Measurements from ENCODE around the gene WRAP73.
"Not testable (repeated sequence)": the region's sequence is repeated elsewhere in the genome, so short reads cannot be mapped to it uniquely, and the experiment has no call there.

The WRAP73 gene

GRCh38 chr1:3585353-3585868 is 64.5 kb downstream of the WRAP73 start:
- H3K27me3 ChIP-seq (ENCODE audit: control insufficient read depth in 1 of 2, insufficient read depth in 1 of 2, low read length in 2 of 2) = peaks cover 13 to 40% of the 10 kb centered on the region in 2 experiments
- not testable (repeated sequence) for H3K4me1 ChIP-seq (ENCODE audit: control insufficient read depth, insufficient read depth, low read depth, low read length); H3K23ac ChIP-seq (ENCODE audit: low read length in 2 of 2); H3K4ac ChIP-seq (ENCODE audit: low read depth in 1 of 2, low read length in 2 of 2); H2AK5ac ChIP-seq (ENCODE audit: low read length, severe bottlenecking); H3K79me1 ChIP-seq (replicated peaks; ENCODE audit: low read length, poor library complexity, severe bottlenecking); H2BK12ac ChIP-seq (ENCODE audit: low read length in 2 of 2); H3K4me3 ChIP-seq (ENCODE audit: insufficient read depth in 1 of 2, low read depth in 1 of 2, low read length in 2 of 2); H3K36me3 ChIP-seq (ENCODE audit: control insufficient read depth in 1 of 2, insufficient read depth in 2 of 2, low read depth in 1 of 2, low read length in 2 of 2); H3K14ac ChIP-seq (ENCODE audit: low read length in 2 of 2); H3K9ac ChIP-seq (ENCODE audit: low read length); H4K91ac ChIP-seq (ENCODE audit: low read length); H2BK5ac ChIP-seq (ENCODE audit: low read depth, low read length, poor library complexity, severe bottlenecking); H3K18ac ChIP-seq (ENCODE audit: low read depth in 1 of 2, low read length in 2 of 2); H2BK120ac ChIP-seq (ENCODE audit: low read depth, low read length); DNase-seq; H3K4me2 ChIP-seq (ENCODE audit: low read length, poor library complexity, severe bottlenecking); H2AFZ ChIP-seq (ENCODE audit: low read depth, low read length); H3K27ac ChIP-seq (ENCODE audit: low read length, poor library complexity, severe bottlenecking); H2BK15ac ChIP-seq (ENCODE audit: low read depth, poor library complexity, severe bottlenecking); H4K8ac ChIP-seq (ENCODE audit: low read length); H3K9me3 ChIP-seq (ENCODE audit: control insufficient read depth, low read length)
- WGBS = 68% methylated on average over 6 of the region's 6 CpGs

DNA sequence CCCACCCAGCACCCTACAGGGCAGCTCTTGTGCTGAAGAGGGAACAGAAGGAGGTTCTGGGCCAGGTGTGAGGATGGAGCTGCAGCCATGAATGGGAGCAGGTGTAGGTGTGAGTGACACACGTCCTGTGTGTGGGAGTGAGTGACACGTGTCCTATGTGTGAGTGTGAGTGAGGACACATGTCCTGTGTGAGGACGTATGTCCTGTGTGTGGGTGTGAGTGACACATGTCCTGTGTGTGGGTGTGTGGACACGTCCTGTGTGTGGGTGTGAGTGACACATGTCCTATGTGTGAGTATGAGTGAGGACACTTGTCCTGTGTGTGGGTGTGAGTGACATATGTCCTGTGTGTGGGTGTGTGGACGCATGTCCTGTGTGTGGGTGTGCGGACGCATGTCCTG is 65.0 kb downstream of the WRAP73 start:
- Histone ChIP-seq H3K4me3 (ENCODE audit: insufficient read depth in 1 of 2, low read depth in 1 of 2, low read length in 2 of 2) (no peak overlapping the region), H2BK15ac (ENCODE audit: low read depth, poor library complexity, severe bottlenecking) (no peak overlapping the region), H3K4me2 (ENCODE audit: low read length, poor library complexity, severe bottlenecking) (no peak overlapping the region), H2BK12ac (ENCODE audit: low read length in 2 of 2) (no peak overlapping the region), H3K4ac (ENCODE audit: low read depth in 1 of 2, low read length in 2 of 2) (no peak overlapping the region), H3K9ac (ENCODE audit: low read length) (no peak overlapping the region), H4K8ac (ENCODE audit: low read length) (no peak overlapping the region), H3K79me1 (replicated peaks; ENCODE audit: low read length, poor library complexity, severe bottlenecking) (no peaks in the 10 kb centered on the region), H3K9me3 (ENCODE audit: control insufficient read depth, low read length) (no peaks in the 10 kb centered on the region), H4K91ac (ENCODE audit: low read length) (no peak overlapping the region), H3K4me1 (ENCODE audit: control insufficient read depth, insufficient read depth, low read depth, low read length) (peaks cover 1% of the 10 kb centered on the region), H3K14ac (ENCODE audit: low read length in 2 of 2) (no peak overlapping the region), H2AFZ (ENCODE audit: low read depth, low read length) (no peak overlapping the region), H2BK5ac (ENCODE audit: low read depth, low read length, poor library complexity, severe bottlenecking) (no peak overlapping the region), H2AK5ac (ENCODE audit: low read length, severe bottlenecking) (no peak overlapping the region), H3K27me3 (ENCODE audit: control insufficient read depth in 1 of 2, insufficient read depth in 1 of 2, low read length in 2 of 2) (peaks cover 8 to 35% of the 10 kb centered on the region in 2 experiments), H2BK120ac (ENCODE audit: low read depth, low read length) (no peak overlapping the region), H3K18ac (ENCODE audit: low read depth in 1 of 2, low read length in 2 of 2) (no peak overlapping the region), H3K36me3 (ENCODE audit: control insufficient read depth in 1 of 2, insufficient read depth in 2 of 2, low read depth in 1 of 2, low read length in 2 of 2) (no peaks in the 10 kb centered on the region), H3K27ac (ENCODE audit: low read length, poor library complexity, severe bottlenecking) (no peak overlapping the region), H3K23ac (ENCODE audit: low read length in 2 of 2) (no peak overlapping the region)
- 90% methylated on average over 7 of the region's 7 CpGs for WGBS
- no peak for DNase-seq

- not testable (repeated sequence) for H2BK12ac ChIP-seq (ENCODE audit: low read length in 2 of 2); H2AK5ac ChIP-seq (ENCODE audit: low read length, severe bottlenecking); H3K27ac ChIP-seq (ENCODE audit: low read length, poor library complexity, severe bottlenecking); H3K4me1 ChIP-seq (ENCODE audit: control insufficient read depth, insufficient read depth, low read depth, low read length); H3K14ac ChIP-seq (ENCODE audit: low read length in 2 of 2); H2BK120ac ChIP-seq (ENCODE audit: low read depth, low read length); H3K9ac ChIP-seq (ENCODE audit: low read length); H3K4ac ChIP-seq (ENCODE audit: low read depth in 1 of 2, low read length in 2 of 2); H4K91ac ChIP-seq (ENCODE audit: low read length); H3K23ac ChIP-seq (ENCODE audit: low read length in 2 of 2); H3K4me3 ChIP-seq (ENCODE audit: insufficient read depth in 1 of 2, low read depth in 1 of 2, low read length in 2 of 2); H3K4me2 ChIP-seq (ENCODE audit: low read length, poor library complexity, severe bottlenecking); H3K18ac ChIP-seq (ENCODE audit: low read depth in 1 of 2, low read length in 2 of 2); DNase-seq; H2BK15ac ChIP-seq (ENCODE audit: low read depth, poor library complexity, severe bottlenecking); H3K36me3 ChIP-seq (ENCODE audit: control insufficient read depth in 1 of 2, insufficient read depth in 2 of 2, low read depth in 1 of 2, low read length in 2 of 2); H2BK5ac ChIP-seq (ENCODE audit: low read depth, low read length, poor library complexity, severe bottlenecking); H2AFZ ChIP-seq (ENCODE audit: low read depth, low read length); H3K9me3 ChIP-seq (ENCODE audit: control insufficient read depth, low read length); H3K79me1 ChIP-seq (replicated peaks; ENCODE audit: low read length, poor library complexity, severe bottlenecking)
- 78% methylated on average over 14 of the region's 21 CpGs for WGBS
- peaks cover 5 to 28% of the 10 kb centered on the region in 2 experiments for H3K27me3 ChIP-seq (ENCODE audit: control insufficient read depth in 1 of 2, insufficient read depth in 1 of 2, low read length in 2 of 2)
- peak overlapping the region; percentile 27 for H4K8ac ChIP-seq (ENCODE audit: low read length)
These were observed 66.2 kb downstream of the WRAP73 start for GRCh38 chr1:3583751-3584150.

GRCh38 chr1:3581296-3582036 is 68.4 kb downstream of the WRAP73 start:
- WGBS = 66% methylated on average over 16 of the region's 16 CpGs

More at GRCh38 chr1:3581296-3582036, 68.4 kb downstream of the WRAP73 start:
- H4K8ac ChIP-seq (ENCODE audit: low read length) = no peak overlapping the region
- H4K91ac ChIP-seq (ENCODE audit: low read length) = no peak overlapping the region
- peaks cover 9 to 29% of the 10 kb centered on the region in 2 experiments for H3K27me3 ChIP-seq (ENCODE audit: control insufficient read depth in 1 of 2, insufficient read depth in 1 of 2, low read length in 2 of 2)
- no peak overlapping the region for H3K4ac ChIP-seq (ENCODE audit: low read depth in 1 of 2, low read length in 2 of 2)
- no peak overlapping the region for H3K4me3 ChIP-seq (ENCODE audit: insufficient read depth in 1 of 2, low read depth in 1 of 2, low read length in 2 of 2)
- H2BK12ac ChIP-seq (ENCODE audit: low read length in 2 of 2) = no peak overlapping the region
- H2AFZ ChIP-seq (ENCODE audit: low read depth, low read length) = no peak overlapping the region
- no peak overlapping the region for H3K9ac ChIP-seq (ENCODE audit: low read length)
- H3K23ac ChIP-seq (ENCODE audit: low read length in 2 of 2) = no peak overlapping the region
- H3K36me3 ChIP-seq (ENCODE audit: control insufficient read depth in 1 of 2, insufficient read depth in 2 of 2, low read depth in 1 of 2, low read length in 2 of 2) = no peaks in the 10 kb centered on the region
- H2BK120ac ChIP-seq (ENCODE audit: low read depth, low read length) = no peak overlapping the region
- no peak overlapping the region for H3K4me2 ChIP-seq (ENCODE audit: low read length, poor library complexity, severe bottlenecking)
- no peaks in the 10 kb centered on the region for H3K9me3 ChIP-seq (ENCODE audit: control insufficient read depth, low read length)
- no peak overlapping the region for H2BK5ac ChIP-seq (ENCODE audit: low read depth, low read length, poor library complexity, severe bottlenecking)
- peaks cover 1% of the 10 kb centered on the region for H3K4me1 ChIP-seq (ENCODE audit: control insufficient read depth, insufficient read depth, low read depth, low read length)
- H2BK15ac ChIP-seq (ENCODE audit: low read depth, poor library complexity, severe bottlenecking) = no peak overlapping the region
- H3K79me1 ChIP-seq (replicated peaks; ENCODE audit: low read length, poor library complexity, severe bottlenecking) = no peaks in the 10 kb centered on the region
- H2AK5ac ChIP-seq (ENCODE audit: low read length, severe bottlenecking) = no peak overlapping the region
- no peak overlapping the region for H3K14ac ChIP-seq (ENCODE audit: low read length in 2 of 2)
- no peak overlapping the region for H3K18ac ChIP-seq (ENCODE audit: low read depth in 1 of 2, low read length in 2 of 2)
- no peak overlapping the region for H3K27ac ChIP-seq (ENCODE audit: low read length, poor library complexity, severe bottlenecking)
- DNase-seq = no peak

Data from mesenchymal stem cell (in vitro differentiated cells and primary cell).